A673 (cell line): ENCODE results near the gene BSCL2.

Experiments used
- CTCF ChIP-seq: fragments of 300-800, 200-600 bp; sonication (generic); conservative IDR thresholded peaks from 2 replicates; pipeline ENCODE4 v1.5.1; 2017; ENCODE audit warnings: low read depth, mild to moderate bottlenecking, antibody characterized with exemption, low read length, moderate library complexity, mixed read lengths
- EZH2 ChIP-seq: fragments of 200-600 bp; sonication (generic); IDR thresholded peaks from 2 replicates; pipeline ENCODE4 v1.6.1; 2017; ENCODE audit warnings: borderline replicate concordance, low read depth, mild to moderate bottlenecking, mixed read lengths, antibody characterized with exemption, low read length; ENCODE audit not compliant: poor library complexity, severe bottlenecking

GRCh38 chr11:62705413-62705812 lies 1.8 kb downstream of the BSCL2 start:
- no peak for TF ChIP-seq CTCF
- TF ChIP-seq EZH2, result no peak
